HG02798 (cell line): ENCODE results near the gene PIK3CD.
"Not testable (repeated sequence)": the region's sequence is repeated elsewhere in the genome, so short reads cannot be mapped to it uniquely, and the experiment has no call there.

Experiments
- ATAC-seq: cut with Tn5 transposase; IDR thresholded peaks from one replicate; pipeline ENCODE4 v1.9.1; 2021; ENCODE audit warnings: mild to moderate bottlenecking; ENCODE audit not compliant: unreplicated experiment, poor library complexity

PIK3CD gene

DNA sequence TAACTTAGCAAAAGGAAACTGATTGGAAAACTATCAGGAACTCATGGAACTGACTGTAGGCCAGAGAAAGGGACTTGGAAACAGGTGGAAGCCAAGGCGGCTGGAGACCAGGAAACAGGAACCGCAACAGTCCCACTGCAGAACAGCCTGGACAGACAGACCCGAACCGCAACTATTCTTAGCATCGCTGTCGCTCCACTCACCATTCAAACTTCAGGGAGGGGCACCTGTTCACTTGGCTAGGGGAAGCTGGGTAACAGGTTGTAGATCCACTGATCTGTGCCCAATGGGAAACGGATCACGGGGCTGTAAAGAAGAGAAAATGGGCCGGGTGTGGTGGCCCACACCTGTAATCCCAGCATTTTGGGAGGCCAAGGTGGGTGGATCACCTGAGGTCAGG, 110.3 kb downstream of the PIK3CD start:
- ATAC-seq, result no peak

DNA sequence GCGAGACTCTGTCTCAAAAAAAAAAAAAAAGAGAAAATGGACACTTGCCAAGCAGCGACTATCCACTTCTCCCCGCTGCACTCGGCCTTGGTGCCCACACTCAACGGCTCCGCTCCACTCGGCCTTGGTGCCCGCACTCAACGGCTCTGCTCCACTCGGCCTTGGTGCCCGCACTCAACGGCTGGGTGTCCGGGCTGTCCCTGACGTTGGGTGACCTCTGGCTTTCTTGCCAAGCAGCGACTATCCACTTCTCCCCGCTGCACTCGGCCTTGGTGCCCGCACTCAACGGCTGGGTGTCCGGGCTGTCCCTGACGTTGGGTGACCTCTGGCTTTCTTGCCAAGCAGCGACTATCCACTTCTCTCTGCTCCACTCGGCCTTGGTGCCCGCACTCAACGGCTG, 110.9 kb downstream of the PIK3CD start:
- not testable (repeated sequence) for ATAC-seq

DNA sequence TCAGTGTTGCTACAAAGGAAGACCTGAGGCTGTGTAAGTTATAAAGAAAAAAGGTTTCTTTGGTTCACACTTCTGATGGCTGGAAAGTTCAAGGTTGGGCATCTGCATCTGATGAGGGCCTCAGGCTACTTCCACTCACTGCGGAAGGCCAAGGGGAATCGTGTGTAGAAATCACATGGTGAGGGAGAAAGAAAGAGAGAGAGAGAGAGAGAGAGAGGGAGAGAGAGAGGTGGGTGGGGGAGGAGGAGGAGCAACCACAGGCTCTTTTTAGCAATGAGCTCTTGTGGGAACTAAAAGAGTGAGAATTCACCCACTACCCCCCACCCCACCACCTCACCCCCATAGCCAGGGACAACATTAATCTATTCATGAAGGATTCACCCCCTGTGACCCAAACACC, 112.4 kb downstream of the PIK3CD start:
- no peak for ATAC-seq

DNA sequence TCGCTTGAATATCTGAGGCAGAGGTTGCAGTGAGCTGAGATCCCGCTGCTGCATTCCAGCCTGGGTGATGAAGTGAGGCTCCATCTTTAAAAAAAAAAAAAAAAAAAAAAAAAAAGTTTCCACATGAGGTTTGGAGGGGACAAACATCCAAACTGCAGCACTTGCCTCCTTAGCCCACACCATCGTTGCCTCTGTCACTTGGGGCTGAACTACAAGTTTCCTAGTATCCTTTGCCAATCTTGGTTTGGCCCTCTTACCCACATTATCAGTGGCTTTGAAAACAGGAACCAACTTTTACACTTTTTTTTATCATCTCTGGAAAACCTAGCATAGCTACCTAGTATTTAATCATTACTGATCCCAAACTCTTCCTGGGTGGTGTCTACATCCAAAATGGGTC, 113.0 kb downstream of the PIK3CD start:
- no peak for ATAC-seq

DNA sequence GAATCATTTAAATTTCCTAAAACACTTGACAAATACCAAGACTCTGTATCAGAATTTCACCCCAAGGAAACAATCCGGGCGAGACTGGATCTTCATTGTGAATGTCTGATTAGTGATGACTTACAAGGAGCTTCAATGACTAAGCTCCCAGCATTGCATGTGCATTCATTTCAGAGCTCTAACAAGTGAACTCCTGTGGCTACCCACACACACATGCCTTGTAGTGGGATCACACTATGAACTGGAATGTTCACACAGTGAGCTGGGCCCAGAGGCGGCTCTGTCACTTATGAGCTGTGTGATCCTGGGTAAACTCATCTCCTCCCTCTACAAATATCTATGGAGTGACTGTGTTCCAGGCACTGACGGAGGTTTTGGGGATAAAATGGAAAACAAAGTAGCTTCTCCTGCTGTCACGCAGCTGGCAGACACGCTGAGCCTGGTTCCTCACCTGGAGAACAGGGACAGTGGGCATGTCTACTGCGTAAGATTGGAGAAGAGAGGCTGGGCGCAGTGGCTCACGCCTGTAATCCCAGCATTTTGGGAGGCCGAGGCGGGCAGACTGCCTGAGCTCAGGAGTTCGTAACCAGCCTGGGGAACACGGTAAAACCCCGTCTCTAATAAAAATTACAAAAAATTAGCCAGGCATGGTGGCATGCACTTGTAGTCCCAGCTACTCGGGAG, 115.4 kb downstream of the PIK3CD start:
- no peak for ATAC-seq

DNA sequence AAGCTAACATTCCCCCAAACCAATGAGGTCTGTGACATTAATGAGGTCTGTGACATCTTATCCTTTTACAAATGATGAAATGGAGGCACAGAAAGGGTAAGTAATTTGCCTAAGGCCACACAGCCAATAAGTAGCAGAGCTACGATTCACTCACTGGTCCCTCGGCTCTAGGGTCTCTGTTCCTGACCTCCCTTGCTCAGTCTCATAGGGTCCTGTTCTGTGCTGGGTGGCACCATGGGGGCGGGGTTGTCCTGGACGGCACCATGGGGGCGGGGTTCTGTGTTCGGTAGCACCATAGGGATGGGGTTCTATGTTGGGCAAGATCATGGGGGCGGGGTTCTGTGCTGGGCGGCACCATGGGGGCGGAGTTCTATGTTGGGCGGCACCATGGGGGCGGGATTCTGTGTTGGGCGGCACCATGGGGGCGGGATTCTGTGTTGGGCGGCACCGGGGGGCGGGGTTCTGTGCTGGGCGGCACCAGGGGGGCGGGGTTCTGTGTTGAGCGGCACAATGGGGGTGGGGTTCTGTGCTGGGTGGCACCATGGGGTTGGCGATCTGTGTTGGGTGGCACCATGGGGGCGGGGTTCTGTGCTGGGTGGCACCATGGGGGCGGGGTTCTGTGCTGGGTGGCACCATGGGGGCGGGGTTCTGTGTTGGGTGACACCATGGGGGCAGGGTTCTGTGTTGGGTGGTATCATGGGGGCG, 116.6 kb downstream of the PIK3CD start:
- ATAC-seq, result no peak

DNA sequence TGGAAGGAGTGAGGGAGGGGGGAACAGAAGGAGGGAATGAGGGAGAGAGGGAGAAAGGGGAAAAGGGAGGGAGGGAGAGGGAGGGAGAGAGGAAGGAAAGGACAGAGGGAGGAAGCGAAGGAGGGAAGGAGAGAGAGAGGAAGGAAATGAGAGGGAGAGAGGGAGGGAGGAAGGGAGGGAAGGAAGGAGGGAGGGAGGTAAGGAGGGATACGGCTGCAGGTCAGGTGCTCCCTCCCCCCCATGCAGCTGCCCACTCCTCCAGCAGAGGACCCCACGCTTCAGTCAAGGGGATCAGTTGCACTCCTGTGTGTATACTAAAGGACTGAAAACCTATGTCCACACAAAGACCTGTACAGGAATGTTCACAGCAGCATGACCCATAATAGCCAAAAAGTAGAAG, 117.5 kb downstream of the PIK3CD start:
- no peak for ATAC-seq

DNA sequence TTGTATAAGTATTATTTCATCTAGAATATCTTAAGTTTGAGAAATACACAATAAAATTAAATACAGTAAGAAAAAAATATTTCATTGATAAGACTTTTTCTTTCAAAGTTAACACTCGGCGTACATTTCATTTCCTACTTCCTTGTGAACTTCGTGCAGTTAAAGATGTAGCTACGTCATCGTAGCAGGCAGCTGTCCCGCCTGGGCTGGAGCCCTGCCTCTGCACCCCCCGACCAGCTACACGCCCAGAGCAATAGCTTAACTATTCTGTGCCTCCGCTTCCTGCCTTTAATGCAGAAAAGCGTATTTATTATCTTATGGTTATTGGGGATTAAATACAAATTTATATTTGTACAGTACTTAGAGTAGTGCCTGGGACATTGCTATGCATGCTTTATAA, 118.8 kb downstream of the PIK3CD start:
- no peak for ATAC-seq

DNA sequence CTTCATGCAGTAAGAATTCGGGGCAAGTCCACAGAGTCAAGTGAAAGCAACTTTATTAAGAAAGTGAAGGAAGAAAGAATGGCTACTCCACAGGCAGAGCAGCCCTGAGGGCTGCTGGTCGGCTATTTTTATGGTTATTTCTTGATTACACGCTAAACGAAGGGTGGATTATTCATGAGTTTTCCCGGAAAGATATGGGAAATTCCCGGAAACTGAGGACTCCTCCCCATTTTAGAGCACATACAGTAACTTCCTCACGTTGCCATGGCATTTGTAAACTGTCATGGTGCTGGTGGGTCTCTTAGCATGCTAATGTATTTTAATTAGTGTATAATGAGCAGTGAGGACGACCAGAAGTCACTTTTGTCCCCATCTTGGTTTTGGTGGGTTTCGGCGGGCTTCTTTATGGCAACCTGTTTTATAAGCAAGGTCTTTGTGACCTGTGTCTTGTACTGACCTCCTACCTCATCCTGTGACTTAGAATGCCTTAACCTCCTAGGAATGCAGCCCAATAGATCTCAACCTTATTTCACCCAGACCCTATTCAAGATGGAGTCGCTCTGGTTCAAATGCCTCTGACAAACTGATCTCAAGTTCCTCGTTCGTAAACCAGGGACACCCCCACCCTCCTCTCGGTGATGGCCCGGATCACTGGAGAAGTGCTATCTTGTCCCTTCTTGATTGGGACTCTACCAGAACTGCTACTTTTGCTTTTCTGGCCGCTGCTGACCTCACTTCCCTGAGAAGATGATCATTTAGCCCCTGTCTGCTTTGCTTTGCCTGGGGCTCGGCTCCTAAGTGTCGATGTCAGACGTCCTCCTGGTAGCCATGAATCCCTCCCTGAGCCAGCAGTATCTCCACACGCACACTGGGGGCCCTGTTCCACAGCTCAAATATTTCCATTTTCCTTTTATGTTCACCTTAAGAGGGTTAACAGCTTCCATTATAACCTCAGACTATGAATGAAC, 123.5 kb downstream of the PIK3CD start:
- ATAC-seq, result no peak

DNA sequence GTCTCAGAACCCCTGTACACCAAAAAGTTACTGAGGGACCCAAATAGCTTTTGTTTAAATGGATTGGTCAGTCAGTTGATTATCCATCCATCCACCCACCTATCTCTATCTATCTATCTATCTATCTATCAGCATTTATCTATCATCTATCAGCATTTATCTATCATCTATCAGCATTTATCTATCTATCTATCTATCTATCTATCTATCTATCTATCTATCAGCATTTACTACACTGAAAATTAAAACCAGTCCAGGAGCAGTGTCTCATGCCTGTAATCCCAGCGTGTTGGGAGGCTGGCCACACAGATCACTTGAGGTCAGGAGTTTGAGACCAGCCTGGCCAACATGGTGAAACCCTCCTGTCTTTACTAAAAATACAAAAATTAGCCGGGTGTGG, 125.2 kb downstream of the PIK3CD start:
- ATAC-seq, result no peak
